HG02884 (cell line): ENCODE data around the gene PIR.

Experiments
- ATAC-seq: cut with Tn5 transposase; IDR thresholded peaks from one replicate; pipeline ENCODE4 v1.9.1; 2021; ENCODE audit warnings: mild to moderate bottlenecking, moderate library complexity; ENCODE audit not compliant: unreplicated experiment

PIR gene

DNA sequence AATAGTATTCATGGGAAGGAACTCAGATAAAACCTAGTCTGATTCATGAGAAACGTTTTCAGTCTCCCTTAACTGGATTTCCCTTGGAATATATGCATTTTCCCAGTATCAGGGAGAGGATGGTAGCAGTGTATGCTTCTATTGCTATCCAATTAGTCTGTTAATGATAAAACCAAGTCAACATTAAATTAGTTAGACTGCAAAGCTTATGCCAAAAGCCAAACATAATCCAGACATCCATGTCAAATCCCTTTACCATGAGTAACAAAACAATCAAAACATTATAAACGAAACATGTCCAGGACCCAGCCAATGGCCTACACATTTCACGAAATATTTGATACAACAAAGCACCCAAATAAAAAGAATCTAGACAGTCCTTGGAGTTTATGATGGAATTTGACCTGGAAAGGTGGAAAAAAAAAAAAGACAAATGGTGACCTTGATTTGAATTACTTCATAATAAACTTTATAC, 74.4 kb downstream of the PIR start:
- ATAC-seq, result no peak

DNA sequence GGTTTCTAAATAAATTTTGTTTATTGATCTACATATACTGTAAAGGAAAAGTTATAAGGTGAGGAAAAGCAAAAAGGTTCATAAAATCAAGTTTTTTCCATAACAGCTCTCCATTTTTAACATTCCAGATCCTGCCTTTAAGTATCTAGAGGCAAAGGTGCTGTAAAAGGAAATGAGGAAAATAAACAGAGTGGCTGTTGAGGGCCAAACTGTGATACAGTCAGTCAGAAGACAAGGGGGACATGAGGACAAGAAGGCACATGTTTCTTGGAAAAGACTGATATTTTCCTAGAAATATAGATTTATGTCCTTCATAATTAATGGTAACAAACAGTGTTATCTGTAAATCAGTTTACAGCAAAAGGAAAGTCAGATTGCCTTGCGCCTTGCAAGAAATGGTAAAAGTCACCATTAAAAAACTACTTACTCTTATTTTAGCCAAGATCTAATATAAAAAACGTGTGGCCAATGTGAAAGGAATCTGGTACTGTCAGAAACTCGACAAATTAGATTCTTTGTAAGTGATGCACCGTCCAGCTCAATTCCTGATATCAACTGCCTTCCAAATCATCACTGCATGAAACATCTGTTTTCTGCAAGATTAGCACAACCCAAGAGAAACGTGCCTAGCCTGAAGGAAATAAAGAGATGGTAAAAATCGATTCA, 75.0 kb downstream of the PIR start:
- ATAC-seq, result no peak

- no peak for ATAC-seq
Observed at GRCh38 chrX:15416133-15416993, 76.8 kb downstream of the PIR start.

- ATAC-seq, result no peak
Observed at GRCh38 chrX:15413101-15413500, 80.0 kb downstream of the PIR start.

DNA sequence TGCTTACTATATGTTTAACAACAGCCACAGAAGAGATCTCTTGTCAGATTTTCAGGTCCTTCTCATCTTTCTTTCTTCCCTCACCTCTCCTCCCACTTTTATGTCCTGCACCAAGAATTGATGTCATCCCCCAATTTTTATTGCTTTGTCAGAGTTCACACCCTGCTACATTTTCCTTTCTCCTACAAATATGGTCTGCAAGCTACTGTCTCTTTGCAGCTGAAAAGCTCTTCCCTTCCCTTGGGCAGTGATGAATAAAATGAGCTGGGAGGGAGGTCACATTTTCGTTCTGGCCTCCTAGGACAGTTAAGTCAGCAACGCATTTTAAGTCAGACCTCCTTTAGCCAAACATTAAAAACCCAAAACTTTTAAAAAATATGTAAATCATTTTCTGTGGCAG, 82.2 kb downstream of the PIR start:
- no peak for ATAC-seq

GRCh38 chrX:15410430-15410829, 82.7 kb downstream of the PIR start:
- no peak for ATAC-seq

- ATAC-seq, result no peak
Observed at GRCh38 chrX:15405846-15406245, 87.3 kb downstream of the PIR start.

GRCh38 chrX:15404401-15405096, 88.6 kb downstream of the PIR start:
- ATAC-seq, result no peak

- no peak for ATAC-seq
Observed at GRCh38 chrX:15401378-15401777, 91.8 kb downstream of the PIR start.

DNA sequence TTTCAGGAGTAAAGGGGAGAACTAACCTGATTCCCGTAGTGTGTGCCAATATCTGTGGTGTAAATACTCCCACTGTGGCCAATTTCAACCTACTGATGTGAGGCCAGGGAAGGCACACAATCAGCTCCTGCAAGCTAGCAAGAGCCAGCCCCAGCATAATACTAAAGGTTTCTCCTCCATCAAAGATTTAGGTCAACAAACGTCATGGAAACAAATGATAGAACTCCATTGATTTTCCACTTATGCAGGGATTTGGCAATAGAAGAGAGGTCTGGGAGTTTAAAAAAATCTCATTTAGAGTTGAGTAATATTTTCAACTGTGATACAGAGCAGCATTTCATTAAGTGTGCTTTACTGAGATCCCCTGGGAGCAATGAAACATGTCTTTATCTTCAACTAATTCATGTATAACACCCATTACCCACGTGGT, 93.2 kb downstream of the PIR start:
- ATAC-seq, result no peak

GRCh38 chrX:15398874-15399273, 94.3 kb downstream of the PIR start:
- ATAC-seq, result no peak

- ATAC-seq, result no peak
Observed at GRCh38 chrX:15395789-15396188, 97.3 kb downstream of the PIR start.

DNA sequence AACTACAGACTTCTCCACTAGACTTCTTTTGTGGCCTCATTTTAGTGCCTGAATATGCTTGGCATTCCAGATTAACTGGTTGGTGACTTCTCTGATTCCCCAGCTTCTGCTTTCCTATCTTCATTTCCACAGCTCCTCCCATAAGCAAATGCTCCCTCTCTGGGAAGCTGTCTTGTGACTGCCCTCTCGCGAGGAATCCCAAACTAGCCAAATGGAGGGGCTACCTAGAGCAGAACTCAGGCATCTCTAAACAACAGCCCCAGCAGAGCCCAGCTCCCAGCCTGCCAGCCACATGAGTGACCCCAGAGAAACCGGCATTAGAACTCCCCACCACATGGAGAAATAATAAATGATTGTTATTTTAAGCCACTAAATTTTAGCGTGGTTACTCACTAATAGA, 101.3 kb downstream of the PIR start:
- no peak for ATAC-seq

- ATAC-seq, result no peak
Observed at GRCh38 chrX:15384304-15384703, 108.8 kb downstream of the PIR start, which contains the start of gene VEGFD. Gene VEGFD (minus strand): TSS chrX:15384413. CDS start chrX:15383946, 467 bp downstream.

DNA sequence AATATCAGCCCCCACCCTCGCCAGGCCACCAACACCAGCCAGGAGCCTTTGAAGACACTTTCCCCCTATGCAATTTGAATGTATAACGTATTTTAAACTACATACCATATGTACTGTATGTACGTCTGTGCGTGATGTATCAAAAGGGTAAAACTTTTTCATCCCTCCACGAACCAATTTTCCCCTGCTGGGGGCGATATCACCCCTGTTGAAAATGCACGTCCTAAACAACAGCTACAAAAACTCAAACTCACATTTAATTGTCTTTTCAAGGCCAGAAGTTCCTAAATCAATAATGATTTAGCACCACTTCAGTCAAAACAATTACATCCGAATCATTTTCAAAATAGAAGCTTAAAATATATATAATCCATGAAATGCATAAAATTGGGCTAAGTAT, 110.3 kb downstream of the PIR start:
- no peak for ATAC-seq

DNA sequence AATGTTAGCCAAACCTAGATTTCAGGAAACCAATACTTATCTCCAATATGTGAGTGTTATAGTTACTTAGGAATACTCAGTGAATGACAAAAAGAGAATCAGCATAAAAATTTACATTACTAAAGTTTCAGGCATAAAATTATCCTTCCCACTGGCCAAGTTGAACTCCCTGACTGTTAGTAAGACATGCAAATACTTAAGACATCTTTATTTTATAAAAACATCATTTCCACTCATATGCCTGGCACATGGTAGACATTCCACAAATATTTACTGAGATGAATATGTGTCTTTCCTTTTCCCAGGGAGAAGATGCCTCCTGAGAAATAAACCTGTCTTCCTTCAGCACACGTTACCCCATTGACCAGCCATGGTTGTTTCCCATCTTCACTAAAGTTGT, 116.2 kb downstream of the PIR start:
- ATAC-seq, result no peak

- ATAC-seq, result no peak
Observed at GRCh38 chrX:15373976-15374375, 119.2 kb downstream of the PIR start.

DNA sequence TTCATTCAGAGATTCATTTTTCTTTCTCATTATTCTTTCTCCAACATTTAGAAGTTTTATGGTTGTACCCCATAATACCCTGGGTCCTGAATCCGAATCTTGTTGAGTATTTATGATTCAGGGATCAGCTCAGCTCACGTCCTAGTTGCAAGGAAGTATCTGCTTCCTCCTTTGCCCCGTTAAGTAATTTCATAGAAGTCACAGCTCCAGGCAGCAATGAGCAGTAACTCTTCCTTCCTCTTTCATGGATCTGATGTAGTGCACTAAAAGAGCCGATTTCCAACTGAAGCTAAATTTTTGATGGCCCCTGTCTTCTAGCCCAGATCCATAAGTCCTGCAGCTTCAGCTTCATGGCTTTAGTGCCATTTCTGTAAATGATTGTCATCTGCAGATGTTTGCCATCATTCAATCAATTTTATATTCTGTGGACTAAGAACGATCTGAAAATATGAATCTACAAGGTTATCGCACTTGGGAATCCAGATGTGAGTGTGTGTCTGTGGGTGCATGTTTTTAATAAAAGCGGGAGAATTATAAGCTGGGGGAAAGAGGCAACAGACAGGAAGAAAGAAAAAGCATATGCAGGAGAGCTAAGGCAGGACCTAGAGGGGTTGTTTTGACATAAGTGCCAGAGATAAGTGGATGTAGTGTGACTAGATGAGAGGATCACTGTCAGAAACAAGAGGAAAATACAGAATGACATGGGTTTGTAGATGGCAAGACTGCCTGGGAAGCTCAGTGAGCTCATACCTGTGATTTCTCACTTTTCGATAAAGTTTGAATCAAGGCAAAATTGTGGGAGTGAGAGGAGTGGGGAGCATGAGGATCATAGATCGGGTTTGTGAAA, 126.4 kb downstream of the PIR start:
- no peak for ATAC-seq

- no peak for ATAC-seq
Observed at GRCh38 chrX:15359701-15360100, 133.4 kb downstream of the PIR start.

GRCh38 chrX:15358533-15358932, 134.6 kb downstream of the PIR start:
- ATAC-seq, result no peak

- ATAC-seq, result no peak
Observed at GRCh38 chrX:15356444-15356843, 136.7 kb downstream of the PIR start.
